ENCODE results near the gene LRRC47. TPM values are rescaled to one million over a fixed set of nuclear protein-coding genes. Genes with fewer than 3 reads are reported as not detected.

LRRC47 gene
- total and polyA plus RNA-seq, 2 of the 8 experiments (the other 6 are each of a cell fraction or from before 2014, with no cell fraction given): 38.3 to 82.4 TPM

DNA sequence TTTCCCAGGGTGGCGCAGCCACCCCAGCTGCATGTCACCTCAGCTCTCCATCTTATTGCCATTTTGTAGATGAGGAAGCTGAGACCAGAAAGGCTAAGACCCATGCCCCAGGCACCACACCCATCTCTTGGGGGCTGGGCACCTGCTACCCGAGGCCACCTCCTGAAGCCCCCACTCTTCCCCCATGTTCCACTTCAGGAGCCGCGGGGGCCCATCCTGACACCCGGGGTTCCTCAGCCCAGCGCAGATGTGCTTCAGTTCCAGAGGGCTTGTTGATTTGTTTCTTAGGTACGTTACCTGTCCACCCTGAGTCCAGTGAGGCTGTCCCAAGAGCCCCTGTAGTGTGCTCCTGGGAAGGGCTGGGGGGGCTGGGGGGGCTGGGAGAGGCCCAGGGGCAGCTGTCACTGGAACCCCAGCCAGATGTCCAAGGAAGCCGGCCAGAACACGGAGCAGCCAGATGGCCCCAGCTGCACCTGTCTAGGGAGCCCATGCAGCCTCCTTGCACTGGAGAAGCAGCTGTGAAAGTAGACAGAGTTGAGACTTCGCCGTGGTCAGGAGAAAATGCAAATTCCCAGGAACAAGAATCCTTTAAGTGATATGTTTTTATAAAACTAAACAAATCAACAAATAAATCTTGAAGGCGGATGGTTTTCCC is 61.1 kb downstream of the LRRC47 start:
- POLR2A ChIA-PET (ENCODE audit: partially characterized antibody): interaction anchor here (0.5 to 2.0 kb wide), 8 partner anchors 11 to 111 kb away, joined by 3 to 7 read pairs (median 4); no protein-coding TSS in a partner anchor
- TF ChIP-seq E2F6 (IDR thresholded peaks at IDR 0.05) (no peak), EZH2 (IDR thresholded peaks at IDR 0.05; ENCODE audit: low read depth, low read length, severe bottlenecking) (no peak), CBX5 (IDR thresholded peaks at IDR 0.05; ENCODE audit: low read depth, low read length) (no peak), JUN (IDR thresholded peaks at IDR 0.05; ENCODE audit: low read depth, low read length) (no peak), KDM1A (IDR thresholded peaks at IDR 0.05; ENCODE audit: borderline replicate concordance, low read length) (no peak), TEAD4 (IDR thresholded peaks at IDR 0.05; ENCODE audit: low read depth, low read length) (no peak), CTBP2 (IDR thresholded peaks at IDR 0.05; ENCODE audit: borderline replicate concordance, insufficient read depth, insufficient read length, low read length) (no peak), SP2 (IDR thresholded peaks at IDR 0.05; ENCODE audit: low read length) (no peak), RAD21 (IDR thresholded peaks at IDR 0.05 in 1 of 2, conservative IDR thresholded peaks at IDR 0.05 in 1 of 2; ENCODE audit: low read depth in 2 of 2, low read length in 2 of 2) (no peak), EGR1 (IDR thresholded peaks at IDR 0.05; ENCODE audit: borderline replicate concordance, low read depth, low read length) (no peak), POU5F1 (IDR thresholded peaks at IDR 0.05; ENCODE audit: low read depth, low read length) (no peak)

More for the DNA sequence above, 61.1 kb downstream of the LRRC47 start:
- CTCF ChIA-PET (ENCODE audit: partially characterized antibody): interaction anchor here (1.1 to 3.6 kb wide), 5 partner anchors 11 to 144 kb away, joined by 3 to 17 read pairs (median 5); no protein-coding TSS in a partner anchor
- Histone ChIP-seq H2BK5ac (ENCODE audit: low read depth, low read length) (no peak overlapping the region), H3K79me2 (ENCODE audit: control insufficient read depth in 1 of 2, insufficient read depth in 2 of 2, low read length in 2 of 2) (no peaks in the 10 kb centered on the region), H3K79me1 (ENCODE audit: low read depth, low read length) (no peaks in the 10 kb centered on the region; the same call in 1 of the 2 replicates), H4K8ac (ENCODE audit: extremely low read depth, insufficient read depth, low read length) (no peak overlapping the region), H3K4me2 (ENCODE audit: insufficient read depth in 1 of 2, low read depth in 2 of 2, low read length in 2 of 2) (no peak overlapping the region), H3K4me1 (replicated peaks in 1 of 4; ENCODE audit: control insufficient read depth in 3 of 4, insufficient read depth in 4 of 4, low read length in 3 of 4) (peaks cover 0 to 19% (median 13%) of the 10 kb centered on the region in 4 experiments; a peak in 5 of 7 replicates), H3K9me3 (ENCODE audit: insufficient read depth in 2 of 2, low read depth in 1 of 2, low read length in 1 of 2) (no peaks in the 10 kb centered on the region), H3K23me2 (ENCODE audit: low read depth, low read length) (no peaks in the 10 kb centered on the region; the same call in 1 of the 2 replicates), H3K18ac (ENCODE audit: extremely low read depth, low read length) (no peak overlapping the region), H2BK120ac (replicated peaks; ENCODE audit: low read depth, low read length) (no peak overlapping the region), H3K14ac (ENCODE audit: insufficient read length) (no peak overlapping the region), H3K9ac (replicated peaks in 1 of 4; ENCODE audit: extremely low read depth in 1 of 4, low read depth in 3 of 4, low read length in 3 of 4) (no peak overlapping the region), H2BK12ac (ENCODE audit: low read depth, low read length) (no peak overlapping the region), H2BK20ac (ENCODE audit: low read length) (no peak overlapping the region), H2BK15ac (ENCODE audit: low read length) (no peak overlapping the region), H3K27me3 (replicated peaks in 1 of 4; ENCODE audit: control insufficient read depth in 3 of 4, extremely low read depth in 1 of 4, insufficient read depth in 3 of 4, low read length in 3 of 4) (no peaks in the 10 kb centered on the region; a peak in 2 of 7 replicates), H3K27ac (ENCODE audit: low read depth, low read length) (no peak overlapping the region), H3K4me3 (ENCODE audit: extremely low read depth in 1 of 4, insufficient read depth in 2 of 4, low read depth in 3 of 4, low read length in 4 of 4) (no peak overlapping the region), H4K20me1 (replicated peaks in 1 of 2; ENCODE audit: control insufficient read depth in 1 of 2, insufficient read depth in 2 of 2, low read length in 2 of 2) (peaks cover 0 to 12% of the 10 kb centered on the region in 2 experiments), H3K23ac (ENCODE audit: insufficient read length) (no peak overlapping the region), H2AK5ac (ENCODE audit: low read depth, low read length) (no peak overlapping the region), H4K91ac (replicated peaks; ENCODE audit: insufficient read length, low read length) (no peak overlapping the region), H3K4ac (replicated peaks; ENCODE audit: insufficient read length, low read depth, low read length) (no peak overlapping the region), H2AFZ (ENCODE audit: low read length) (no peak overlapping the region), H3K56ac (replicated peaks; ENCODE audit: insufficient read length, low read depth, low read length) (no peak overlapping the region), H4K5ac (ENCODE audit: insufficient read length, low read depth, low read length) (no peak overlapping the region), H3K36me3 (ENCODE audit: control insufficient read depth in 2 of 4, insufficient read depth in 4 of 4, low read length in 3 of 4) (peaks cover 10 to 34% (median 27%) of the 10 kb centered on the region in 4 experiments; a peak in 7 of 8 replicates)
- DNase-seq (ENCODE audit: low read depth in 1 of 2, low spot score in 2 of 2) (no peak), FAIRE-seq (no peak)
- 88% methylated on average over 11 of the region's 12 CpGs; no CpG with 5 or more reads in 1 of the 2 experiments for WGBS, 2 experiments (ENCODE audit: extremely low coverage in 1 of 2, insufficient coverage in 1 of 2, insufficient read length in 1 of 2, insufficient replicate concordance in 2 of 2, low coverage in 1 of 2, low lambda C conversion rate in 2 of 2, missing lambda C conversion rate in 1 of 2)

Data from H1 (cell line).